Measurements from ENCODE around the gene MRGPRG.
"Not testable (repeated sequence)": the region's sequence is repeated elsewhere in the genome, so short reads cannot be mapped to it uniquely, and the experiment has no call there.

The MRGPRG gene

GRCh38 chr11:3173795-3174194, 44.8 kb downstream of the MRGPRG start:
- DNase-seq, result no peak

- no peak for DNase-seq
These were observed 46.6 kb downstream of the MRGPRG start for GRCh38 chr11:3171931-3172560.

- no peak for DNase-seq
These were observed 47.6 kb downstream of the MRGPRG start for GRCh38 chr11:3170756-3171650.

- DNase-seq, result no peak
These were observed 48.4 kb downstream of the MRGPRG start for GRCh38 chr11:3170044-3170755.

GRCh38 chr11:3169255-3170043, 49.2 kb downstream of the MRGPRG start:
- peak; percentile 52 to 74 for DNase-seq

- DNase-seq, result not testable (repeated sequence)
These were observed 49.8 kb downstream of the MRGPRG start for GRCh38 chr11:3168742-3169254.

Data from inflammatory macrophage (primary cell).